Esophagus squamous epithelium (tissue), 5 donors: ENCODE data around the gene TAGLN. TPM values are rescaled to one million over a fixed set of nuclear protein-coding genes. Genes with fewer than 3 reads are reported as not detected.

Experiments used
- DNase-seq: peaks from one replicate; lab custom pipeline; 2025; lab: John Stamatoyannopoulos, UW
- H3K27ac ChIP-seq, 4 donors: fragments of 200-600 bp; sonication (generic); one replicate each; pipeline ENCODE4 v1.5.1; 2016 to 2019; ENCODE audit warnings: mild to moderate bottlenecking in 1 of 4
- H3K27me3 ChIP-seq, 4 donors: fragments of 200-600 bp; sonication (generic); 1 replicate in 3 of 4; 2 replicates in 1 of 4; pipeline versions ENCODE4 v1.5.1 to v1.6.0; 2017 to 2021; ENCODE audit warnings: antibody characterized with exemption in 1 of 4
- H3K36me3 ChIP-seq, 3 donors: fragments of 200-600 bp; sonication (generic); one replicate each; pipeline ENCODE4 v1.5.1; 2016 to 2019
- H3K4me1 ChIP-seq, 3 donors: fragments of 200-600 bp; sonication (generic); one replicate each; pipeline ENCODE4 v1.5.1; 2017 to 2019
- H3K4me3 ChIP-seq, 4 donors: fragments of 200-600 bp; sonication (generic); 1 replicate in 3 of 4; 2 replicates in 1 of 4; pipeline ENCODE4 v1.5.1; 2016 to 2019; ENCODE audit warnings: mild to moderate bottlenecking in 2 of 4, moderate library complexity in 1 of 4
- H3K9me3 ChIP-seq, 3 donors: fragments of 200-600 bp; sonication (generic); one replicate each; pipeline ENCODE4 v1.5.1; 2016 to 2019
- CTCF ChIP-seq, 6 experiments: fragments of 450-650 bp in 4 of 6; fragments of 200-600 bp in 2 of 6; sonication (generic) in 2 of 6; IDR thresholded peaks; one replicate each; pipeline ENCODE4 v1.5.1; 2016 to 2019; ENCODE audit warnings: antibody characterized with exemption in 6 of 6, mild to moderate bottlenecking in 4 of 6, moderate library complexity in 4 of 6
- POLR2A ChIP-seq, 4 donors: fragments of 450-650 bp; IDR thresholded peaks; one replicate each; pipeline ENCODE4 v1.6.1; 2017; ENCODE audit warnings: antibody characterized with exemption in 4 of 4, mild to moderate bottlenecking in 4 of 4, moderate library complexity in 3 of 4
- WGBS, 2 donors: methylation state at CpG; one replicate each; pipeline ENCODE4 v1.1.5; 2018; 5-methylcytosine and 5-hydroxymethylcytosine counted together
- intact Hi-C: fragments of 100-400 bp; cut with DNase I; formaldehyde crosslinking; loops from one replicate; pipeline ENCODE4 v1.15.0; 2022
- total RNA-seq, 4 donors: library from RNA; depleted of rRNA; stranded (reverse); fragments of >200 nt; gene quantifications; one replicate each; pipeline ENCODE4 v1.1.0, GENCODE V29; 2016
- donor health status: DM: yes; HTN: yes; CAD: no.

Gene TAGLN
- total RNA-seq, 4 donors from 2014 or later, result 64.8 to 1,356 (median 373) TPM

DNA sequence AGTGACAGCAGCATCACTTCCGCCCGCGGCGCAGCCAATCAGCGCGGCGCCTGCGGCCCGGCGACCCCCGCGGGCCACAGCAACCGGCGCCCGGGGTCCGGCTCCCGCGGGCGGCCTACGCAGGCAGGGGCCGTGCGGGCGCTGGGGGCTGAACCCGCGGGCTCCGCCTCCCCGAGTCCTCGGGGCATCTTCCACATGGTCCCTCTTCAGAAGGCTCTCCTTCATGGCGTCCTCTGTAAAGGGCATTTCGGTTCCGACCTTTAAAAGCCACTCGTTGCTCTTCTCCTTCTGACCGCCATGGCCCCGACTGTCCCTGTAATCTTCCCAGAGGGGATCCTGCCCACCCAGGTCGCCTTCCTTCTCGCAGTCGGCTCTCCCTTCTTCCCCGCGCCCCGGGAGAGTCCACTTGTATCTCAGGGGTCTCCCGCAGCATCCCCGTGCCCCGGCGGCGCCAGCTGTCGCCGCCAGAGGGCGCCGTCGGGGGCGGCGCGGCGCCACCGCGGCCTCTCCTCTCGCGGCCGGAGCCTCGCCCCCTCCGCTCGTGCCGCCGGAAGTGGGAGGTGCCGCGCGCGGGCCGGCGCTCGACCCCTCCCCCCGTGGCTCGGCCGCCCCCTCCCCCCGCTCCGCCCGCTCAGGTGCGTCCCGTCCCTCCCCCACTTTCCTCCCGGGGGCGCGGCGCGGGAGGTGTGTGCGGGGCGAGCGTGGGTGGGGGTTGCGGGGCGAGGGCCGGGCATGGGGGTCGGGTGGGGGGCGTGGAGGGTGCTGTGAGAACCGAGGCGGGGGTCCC, 33.1 kb downstream of the TAGLN start, which contains the start of gene RNF214:
RNF214 (plus strand) TSS at position 580 of the 787 bp plus-strand sequence. CDS start 1,602 bp downstream, outside the sequence.
- TF ChIP-seq POLR2A (IDR thresholded peaks at IDR 0.05) (peak in 2 of 4 donors; percentile 54 to 64), CTCF (IDR thresholded peaks at IDR 0.05) (peak; percentile 70 to 99 (median 98))
- Histone ChIP-seq H3K4me1 (peaks cover 15 to 47% (median 15%) of the 10 kb centered on the region in 3 donors), H3K9me3 (no peaks in the 10 kb centered on the region), H3K36me3 (peaks cover 10 to 42% (median 18%) of the 10 kb centered on the region in 3 donors), H3K4me3 (peak within 1 kb of the TSS; percentile 64 to 93 (median 86)), H3K27ac (peak within 1 kb of the TSS; percentile 91 to 99 (median 97)), H3K27me3 (no peaks in the 10 kb centered on the region)
- no peak for DNase-seq
- intact Hi-C loops, result no loop called here
- WGBS, 2 donors, result 0% methylated on average over 7 to 16 of the region's 94 CpGs

DNA sequence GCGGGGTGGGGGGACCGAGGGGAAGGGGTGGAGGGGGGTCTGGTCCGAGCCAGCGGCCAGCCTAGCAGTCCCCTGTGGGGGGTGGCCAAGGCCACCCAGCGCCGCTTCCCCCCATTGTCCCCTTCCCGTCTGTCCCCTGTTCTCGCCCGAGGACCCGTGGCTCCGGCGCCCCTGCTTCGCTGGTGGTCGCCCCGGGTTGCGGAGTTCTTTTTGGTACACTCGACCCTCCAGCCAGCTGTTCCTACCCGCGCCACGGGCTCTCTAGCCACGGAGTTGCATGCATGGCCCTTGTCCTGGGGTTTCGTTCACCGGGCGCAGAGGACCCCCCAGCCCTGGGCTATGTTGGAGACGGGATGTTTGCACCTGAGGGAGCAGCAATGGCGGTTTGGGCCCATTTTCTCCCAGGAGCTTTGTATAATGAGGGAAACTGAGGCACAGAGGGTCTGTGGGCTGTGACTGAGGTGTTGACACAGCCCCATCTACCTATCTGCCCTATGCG, 33.8 kb downstream of the TAGLN start:
- Histone ChIP-seq H3K4me1 (peaks cover 15 to 47% (median 15%) of the 10 kb centered on the region in 3 donors), H3K36me3 (peaks cover 10 to 37% (median 12%) of the 10 kb centered on the region in 3 donors), H3K27ac (peak overlapping the region; percentile 91 to 99 (median 97)), H3K4me3 (peak overlapping the region; percentile 64 to 93 (median 86)), H3K9me3 (no peaks in the 10 kb centered on the region), H3K27me3 (no peaks in the 10 kb centered on the region)
- TF ChIP-seq CTCF (IDR thresholded peaks at IDR 0.05) (no peak), POLR2A (IDR thresholded peaks at IDR 0.05) (no peak)
- WGBS, 2 donors, result 6 to 25% methylated on average over 1 to 4 of the region's 27 CpGs
- DNase-seq, result no peak
- intact Hi-C loops, result no loop called here

DNA sequence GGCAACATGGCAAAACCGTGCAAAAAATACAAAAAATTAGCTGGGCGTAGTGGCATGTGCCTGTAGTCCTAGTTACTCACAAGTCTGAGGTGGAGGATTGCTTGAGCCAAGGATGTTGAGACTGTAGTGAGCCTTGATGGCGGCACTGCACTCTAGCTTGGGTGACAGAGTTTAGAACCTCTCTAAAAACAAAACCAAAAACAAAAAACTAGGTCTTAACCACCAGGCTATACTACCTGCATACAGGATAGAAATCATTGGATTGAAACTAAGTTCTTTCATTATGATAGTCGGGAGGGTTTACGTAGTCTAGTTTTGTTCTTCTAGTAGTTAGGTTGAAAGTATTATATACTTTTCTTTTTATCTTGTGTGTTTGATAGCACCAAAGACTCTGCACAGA, 39.1 kb downstream of the TAGLN start:
- TF ChIP-seq CTCF (IDR thresholded peaks at IDR 0.05) (no peak), POLR2A (IDR thresholded peaks at IDR 0.05) (no peak)
- peaks cover 0 to 20% (median 4%) of the 10 kb centered on the region in 3 donors for H3K4me1 ChIP-seq
- no peak for DNase-seq
- H3K36me3 ChIP-seq, result peaks cover 0 to 65% (median 4%) of the 10 kb centered on the region in 3 donors
- no peaks in the 10 kb centered on the region for H3K27me3 ChIP-seq
- intact Hi-C loops, result no loop called here
- H3K27ac ChIP-seq, result no peak overlapping the region
- H3K4me3 ChIP-seq, result no peak overlapping the region
- no peaks in the 10 kb centered on the region for H3K9me3 ChIP-seq
- 81 to 91% methylated on average over 5 of the region's 5 CpGs for WGBS, 2 donors

DNA sequence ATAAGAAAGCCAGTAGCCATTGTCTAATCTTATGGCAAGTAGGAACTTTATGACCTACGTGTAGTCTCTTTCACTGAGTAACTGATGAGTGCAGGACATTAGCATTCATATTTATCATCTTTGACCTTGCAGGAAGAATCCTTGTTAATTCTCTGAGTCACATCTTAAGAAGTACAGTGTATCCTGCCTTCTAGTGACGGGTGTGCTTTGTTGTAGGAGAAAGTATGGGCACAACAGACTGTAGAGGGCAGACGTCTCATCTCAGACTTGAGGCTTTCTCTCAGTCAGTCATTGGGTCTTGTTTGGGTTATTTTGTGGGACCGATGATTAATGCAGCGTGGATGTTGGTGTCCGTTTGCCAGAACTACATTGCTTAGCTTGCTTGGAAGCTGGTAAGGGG, 40.1 kb downstream of the TAGLN start:
- TF ChIP-seq CTCF (IDR thresholded peaks at IDR 0.05) (peak in 1 of 6 experiments; percentile 32), POLR2A (IDR thresholded peaks at IDR 0.05) (no peak)
- Histone ChIP-seq H3K36me3 (peaks cover 0 to 76% (median 4%) of the 10 kb centered on the region in 3 donors), H3K27ac (no peak overlapping the region), H3K4me1 (peaks cover 0 to 9% (median 0%) of the 10 kb centered on the region in 3 donors), H3K27me3 (no peaks in the 10 kb centered on the region), H3K4me3 (no peak overlapping the region), H3K9me3 (no peaks in the 10 kb centered on the region)
- DNase-seq, result no peak
- intact Hi-C loops, result no loop called here
- 61 to 64% methylated on average over 5 to 6 of the region's 6 CpGs for WGBS, 2 donors

- Histone ChIP-seq H3K27me3 (no peaks in the 10 kb centered on the region), H3K4me3 (no peak overlapping the region), H3K36me3 (peaks cover 0 to 81% (median 19%) of the 10 kb centered on the region in 3 donors), H3K27ac (no peak overlapping the region), H3K9me3 (no peaks in the 10 kb centered on the region), H3K4me1 (no peaks in the 10 kb centered on the region)
- no peak for TF ChIP-seq CTCF (IDR thresholded peaks at IDR 0.05)
- no peak for TF ChIP-seq POLR2A (IDR thresholded peaks at IDR 0.05)
- DNase-seq, result no peak
- WGBS, 2 donors, result 86 to 93% methylated on average over 4 of the region's 4 CpGs
- intact Hi-C loops, result no loop called here
Observed at GRCh38 chr11:117248341-117248740, 49.2 kb downstream of the TAGLN start.
